ENCODE measurements around the gene CENPF. TPM values are rescaled to one million over a fixed set of nuclear protein-coding genes. Genes with fewer than 3 reads are reported as not detected.

Gene CENPF
- total RNA-seq, 2 experiments from 2014 or later: 110 to 173 TPM

- Histone ChIP-seq H2AFZ (ENCODE audit: low read length) (no peak overlapping the region), H3K9me2 (ENCODE audit: insufficient read depth, low read length) (no peaks in the 10 kb centered on the region), H3K4me2 (ENCODE audit: low read length) (no peak overlapping the region), H3K27ac (ENCODE audit: low read depth, low read length, poor library complexity, severe bottlenecking) (no peak overlapping the region), H3K4me3 (ENCODE audit: low read depth, low read length, poor library complexity, severe bottlenecking) (no peak overlapping the region), H4K20me1 (ENCODE audit: insufficient read depth, low read length) (no peaks in the 10 kb centered on the region), H3K4me1 (ENCODE audit: insufficient read depth, low read length, poor library complexity, severe bottlenecking) (no peaks in the 10 kb centered on the region), H3K36me3 (ENCODE audit: insufficient read depth, low read length) (no peaks in the 10 kb centered on the region), H3K79me2 (ENCODE audit: insufficient read depth, low read depth, low read length) (no peaks in the 10 kb centered on the region), H3K9me3 (ENCODE audit: low read length) (no peaks in the 10 kb centered on the region)
- ChIA-PET CTCF (ENCODE audit: unreplicated experiment) (no interaction called here), POLR2A (interaction anchor here (0.6 kb wide), 1 partner anchor 437 kb away, joined by 3 read pairs; no protein-coding TSS in a partner anchor)
- DNase-seq (ENCODE audit: low spot score): no peak
- no peak for TF ChIP-seq EZH2phosphoT487 (IDR thresholded peaks at IDR 0.05; ENCODE audit: borderline replicate concordance, low read depth, low read length)
- TF ChIP-seq, protein P1, sequence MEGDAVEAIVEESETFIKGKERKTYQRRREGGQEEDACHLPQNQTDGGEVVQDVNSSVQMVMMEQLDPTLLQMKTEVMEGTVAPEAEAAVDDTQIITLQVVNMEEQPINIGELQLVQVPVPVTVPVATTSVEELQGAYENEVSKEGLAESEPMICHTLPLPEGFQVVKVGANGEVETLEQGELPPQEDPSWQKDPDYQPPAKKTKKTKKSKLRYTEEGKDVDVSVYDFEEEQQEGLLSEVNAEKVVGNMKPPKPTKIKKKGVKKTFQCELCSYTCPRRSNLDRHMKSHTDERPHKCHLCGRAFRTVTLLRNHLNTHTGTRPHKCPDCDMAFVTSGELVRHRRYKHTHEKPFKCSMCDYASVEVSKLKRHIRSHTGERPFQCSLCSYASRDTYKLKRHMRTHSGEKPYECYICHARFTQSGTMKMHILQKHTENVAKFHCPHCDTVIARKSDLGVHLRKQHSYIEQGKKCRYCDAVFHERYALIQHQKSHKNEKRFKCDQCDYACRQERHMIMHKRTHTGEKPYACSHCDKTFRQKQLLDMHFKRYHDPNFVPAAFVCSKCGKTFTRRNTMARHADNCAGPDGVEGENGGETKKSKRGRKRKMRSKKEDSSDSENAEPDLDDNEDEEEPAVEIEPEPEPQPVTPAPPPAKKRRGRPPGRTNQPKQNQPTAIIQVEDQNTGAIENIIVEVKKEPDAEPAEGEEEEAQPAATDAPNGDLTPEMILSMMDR (conservative IDR thresholded peaks at IDR 0.05; ENCODE audit: low read length): no peak
- BruUV-seq (replicated peaks): no TSS peak
- intact Hi-C loops (cut with micrococcal nuclease; ENCODE audit: unreplicated experiment): no loop called here
Observed at GRCh38 chr1:214683621-214684020, 80.6 kb downstream of the CENPF start.

DNA sequence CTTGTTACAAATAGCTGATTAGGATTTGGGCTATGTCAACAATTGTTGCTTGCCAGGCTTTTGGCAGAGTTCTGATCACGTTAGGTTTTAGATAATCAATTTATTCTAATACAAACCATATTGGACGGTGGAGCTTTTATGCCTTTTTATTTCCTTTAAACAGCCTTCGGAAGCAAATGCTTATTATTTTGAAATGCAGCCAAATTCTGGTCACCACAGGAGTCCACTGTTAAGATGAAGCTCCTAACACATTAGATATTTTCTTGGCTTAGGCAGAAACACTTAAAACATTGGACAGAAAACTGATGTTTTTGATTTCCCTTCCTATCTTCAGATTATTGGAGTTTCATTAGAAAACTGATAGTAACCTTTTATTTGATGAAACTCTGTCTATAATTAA, 82.9 kb downstream of the CENPF start:
- no peaks in the 10 kb centered on the region for H3K79me2 ChIP-seq (ENCODE audit: insufficient read depth, low read depth, low read length)
- H3K4me3 ChIP-seq (ENCODE audit: low read depth, low read length, poor library complexity, severe bottlenecking): no peak overlapping the region
- DNase-seq (ENCODE audit: low spot score): no peak
- H2AFZ ChIP-seq (ENCODE audit: low read length): no peak overlapping the region
- TF ChIP-seq EZH2phosphoT487 (IDR thresholded peaks at IDR 0.05; ENCODE audit: borderline replicate concordance, low read depth, low read length): no peak
- TF ChIP-seq, protein P1 (conservative IDR thresholded peaks at IDR 0.05; ENCODE audit: low read length): no peak
- no peaks in the 10 kb centered on the region for H4K20me1 ChIP-seq (ENCODE audit: insufficient read depth, low read length)
- POLR2A ChIA-PET: no interaction called here
- H3K9me3 ChIP-seq (ENCODE audit: low read length): no peaks in the 10 kb centered on the region
- H3K4me2 ChIP-seq (ENCODE audit: low read length): no peak overlapping the region
- no peaks in the 10 kb centered on the region for H3K4me1 ChIP-seq (ENCODE audit: insufficient read depth, low read length, poor library complexity, severe bottlenecking)
- intact Hi-C loops (cut with micrococcal nuclease; ENCODE audit: unreplicated experiment): no loop called here
- no peak overlapping the region for H3K27ac ChIP-seq (ENCODE audit: low read depth, low read length, poor library complexity, severe bottlenecking)
- H3K9me2 ChIP-seq (ENCODE audit: insufficient read depth, low read length): no peaks in the 10 kb centered on the region
- H3K36me3 ChIP-seq (ENCODE audit: insufficient read depth, low read length): no peaks in the 10 kb centered on the region
- no TSS peak for BruUV-seq (replicated peaks)
- CTCF ChIA-PET (ENCODE audit: unreplicated experiment): no interaction called here

DNA sequence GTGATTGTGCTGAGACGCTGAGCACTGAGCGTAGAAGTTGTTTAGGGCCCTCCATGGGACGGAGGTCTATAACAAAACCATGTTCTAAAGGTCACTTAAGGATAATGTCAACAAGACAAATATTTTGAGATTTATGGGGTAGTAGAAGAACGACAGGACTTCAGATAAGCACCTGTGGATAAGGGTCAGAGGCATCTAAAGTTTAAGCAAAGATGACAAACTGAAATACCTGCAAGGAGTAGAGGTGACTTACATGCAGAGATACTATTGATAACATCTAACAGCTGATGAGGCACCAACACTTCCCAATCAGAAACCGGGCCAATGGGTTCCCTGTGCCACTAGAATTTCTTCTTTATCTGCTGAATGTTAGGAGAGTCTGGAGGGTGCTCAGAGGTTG, 83.5 kb downstream of the CENPF start:
- H2AFZ ChIP-seq (ENCODE audit: low read length): no peak overlapping the region
- intact Hi-C loops (cut with micrococcal nuclease; ENCODE audit: unreplicated experiment): no loop called here
- H3K79me2 ChIP-seq (ENCODE audit: insufficient read depth, low read depth, low read length): no peaks in the 10 kb centered on the region
- TF ChIP-seq EZH2phosphoT487 (IDR thresholded peaks at IDR 0.05; ENCODE audit: borderline replicate concordance, low read depth, low read length): no peak
- TF ChIP-seq, protein P1 (conservative IDR thresholded peaks at IDR 0.05; ENCODE audit: low read length): no peak
- no peaks in the 10 kb centered on the region for H3K36me3 ChIP-seq (ENCODE audit: insufficient read depth, low read length)
- H3K4me2 ChIP-seq (ENCODE audit: low read length): no peak overlapping the region
- no peak overlapping the region for H3K27ac ChIP-seq (ENCODE audit: low read depth, low read length, poor library complexity, severe bottlenecking)
- no TSS peak for BruUV-seq (replicated peaks)
- H3K4me3 ChIP-seq (ENCODE audit: low read depth, low read length, poor library complexity, severe bottlenecking): no peak overlapping the region
- no peaks in the 10 kb centered on the region for H3K9me2 ChIP-seq (ENCODE audit: insufficient read depth, low read length)
- ChIA-PET CTCF (ENCODE audit: unreplicated experiment) (no interaction called here), POLR2A (no interaction called here)
- DNase-seq (ENCODE audit: low spot score): no peak
- H3K9me3 ChIP-seq (ENCODE audit: low read length): no peaks in the 10 kb centered on the region
- no peaks in the 10 kb centered on the region for H4K20me1 ChIP-seq (ENCODE audit: insufficient read depth, low read length)
- H3K4me1 ChIP-seq (ENCODE audit: insufficient read depth, low read length, poor library complexity, severe bottlenecking): no peaks in the 10 kb centered on the region

Measured in OCI-LY7 (cell line).